ENCODE results near the gene SPSB2. TPM values are rescaled to one million over a fixed set of nuclear protein-coding genes. Genes with fewer than 3 reads are reported as not detected.

SPSB2 gene
- total RNA-seq, 1 donor from 2014 or later, result 30.2 TPM

- Histone ChIP-seq H3K9me3 (no peaks in the 10 kb centered on the region), H3K4me3 (peak overlapping the region; percentile 62), H3K27ac (peak overlapping the region; percentile 44), H3K4me1 (peaks cover 5% of the 10 kb centered on the region), H3K36me3 (no peaks in the 10 kb centered on the region), H3K27me3 (no peaks in the 10 kb centered on the region)
- no peak for TF ChIP-seq CTCF (IDR thresholded peaks at IDR 0.05)
- DNase-seq (no peak), ATAC-seq (peak; percentile 21)
- intact Hi-C loops (cut with DNase I), result loop anchor here (10.0 kb wide), 1 partner anchor 94 kb away; no protein-coding TSS in a partner anchor
Measured at GRCh38 chr12:6828781-6829535, 44.1 kb downstream of the SPSB2 start.

- TF ChIP-seq CTCF (IDR thresholded peaks at IDR 0.05), result no peak
- Histone ChIP-seq H3K9me3 (no peaks in the 10 kb centered on the region), H3K27ac (peak within 1 kb of the TSS; percentile 44), H3K27me3 (no peaks in the 10 kb centered on the region), H3K4me3 (peak within 1 kb of the TSS; percentile 62), H3K36me3 (no peaks in the 10 kb centered on the region), H3K4me1 (peaks cover 5% of the 10 kb centered on the region)
- DNase-seq (no peak), ATAC-seq (peak; percentile 5)
- intact Hi-C loops (cut with DNase I), result loop anchor here (10.0 kb wide), 1 partner anchor 93 kb away; no protein-coding TSS in a partner anchor
Measured at GRCh38 chr12:6827982-6828780, 44.9 kb downstream of the SPSB2 start, which contains the start of gene P3H3. TSS of gene P3H3 (plus strand) at chr12:6828407. CDS start at chr12:6828441, 34 bp downstream.

GRCh38 chr12:6827437-6827911 is 45.6 kb downstream of the SPSB2 start:
- intact Hi-C loops (cut with DNase I), result loop anchor here (10.0 kb wide), 1 partner anchor 93 kb away; no protein-coding TSS in a partner anchor
- no peak overlapping the region for H3K4me3 ChIP-seq
- TF ChIP-seq CTCF (IDR thresholded peaks at IDR 0.05), result no peak

GRCh38 chr12:6826734-6827436 is 46.2 kb downstream of the SPSB2 start:
- Histone ChIP-seq H3K27ac (no peak overlapping the region), H3K9me3 (no peaks in the 10 kb centered on the region), H3K4me1 (peaks cover 5% of the 10 kb centered on the region), H3K4me3 (no peak overlapping the region), H3K27me3 (no peaks in the 10 kb centered on the region), H3K36me3 (no peaks in the 10 kb centered on the region)
- no peak for ATAC-seq
- no peak for DNase-seq
- intact Hi-C loops (cut with DNase I), result loop anchor here (10.0 kb wide), 1 partner anchor 92 kb away; no protein-coding TSS in a partner anchor
- no peak for TF ChIP-seq CTCF (IDR thresholded peaks at IDR 0.05)

More at GRCh38 chr12:6827437-6827911, 45.6 kb downstream of the SPSB2 start:
- H3K27ac ChIP-seq, result no peak overlapping the region
- ATAC-seq (peak; percentile 50), DNase-seq (peak; percentile 83)
- no peaks in the 10 kb centered on the region for H3K27me3 ChIP-seq
- peaks cover 5% of the 10 kb centered on the region for H3K4me1 ChIP-seq
- no peaks in the 10 kb centered on the region for H3K36me3 ChIP-seq
- H3K9me3 ChIP-seq, result no peaks in the 10 kb centered on the region

- no peak overlapping the region for H3K27ac ChIP-seq
- no peaks in the 10 kb centered on the region for H3K9me3 ChIP-seq
- intact Hi-C loops (cut with DNase I), result loop anchor here (10.0 kb wide), 1 partner anchor 91 kb away; no protein-coding TSS in a partner anchor
- H3K4me3 ChIP-seq, result no peak overlapping the region
- no peak for TF ChIP-seq CTCF (IDR thresholded peaks at IDR 0.05)
- H3K27me3 ChIP-seq, result no peaks in the 10 kb centered on the region
- peaks cover 5% of the 10 kb centered on the region for H3K4me1 ChIP-seq
- ATAC-seq (no peak), DNase-seq (no peak)
- H3K36me3 ChIP-seq, result no peaks in the 10 kb centered on the region
Measured at GRCh38 chr12:6826125-6826733, 46.9 kb downstream of the SPSB2 start.
